Activated CD4-positive, alpha-beta T cell treated with anti-CD3 and anti-CD28 coated beads, Interleukin-2, Interleukin-4, amounts not matched to agents 100 ng/mL and 50 ng/mL, durations not matched to agents 16 hours and 8 hours (primary cell): Measurements from ENCODE around the gene AMBRA1.
A peak's percentile ranks its signal among the peaks of the same experiment; 100 is the strongest.

Source experiments
- DNase-seq: peaks from one replicate; pipeline ENCODE4 v3.0.0-alpha.2; 2020; ENCODE audit warnings: low spot score

The AMBRA1 gene

GRCh38 chr11:46570790-46571398 is 22.9 kb downstream of the AMBRA1 start:
- DNase-seq: no peak

GRCh38 chr11:46565232-46565840 is 28.5 kb downstream of the AMBRA1 start:
- DNase-seq: no peak

DNA sequence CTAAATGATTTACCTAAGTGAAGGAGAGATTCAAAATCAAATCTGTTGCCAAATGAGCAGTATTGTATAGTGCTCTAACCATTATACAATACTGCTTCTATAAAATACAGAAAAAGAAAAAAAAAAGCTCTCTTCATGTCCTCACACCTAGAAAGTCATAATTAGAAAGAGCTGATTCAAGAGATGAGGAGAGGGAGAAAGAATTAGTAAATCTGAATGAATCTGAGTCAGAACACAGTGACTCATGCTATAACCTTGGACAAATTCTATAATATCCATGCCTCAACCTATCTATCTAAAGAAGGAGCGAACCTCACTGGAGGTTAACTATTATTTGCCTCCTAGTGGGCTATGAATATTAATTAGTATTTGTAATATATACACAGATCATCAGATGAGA is 29.4 kb downstream of the AMBRA1 start:
- DNase-seq: peak; percentile 59

- no peak for DNase-seq
These were observed 31.3 kb downstream of the AMBRA1 start for GRCh38 chr11:46562527-46562926.

DNA sequence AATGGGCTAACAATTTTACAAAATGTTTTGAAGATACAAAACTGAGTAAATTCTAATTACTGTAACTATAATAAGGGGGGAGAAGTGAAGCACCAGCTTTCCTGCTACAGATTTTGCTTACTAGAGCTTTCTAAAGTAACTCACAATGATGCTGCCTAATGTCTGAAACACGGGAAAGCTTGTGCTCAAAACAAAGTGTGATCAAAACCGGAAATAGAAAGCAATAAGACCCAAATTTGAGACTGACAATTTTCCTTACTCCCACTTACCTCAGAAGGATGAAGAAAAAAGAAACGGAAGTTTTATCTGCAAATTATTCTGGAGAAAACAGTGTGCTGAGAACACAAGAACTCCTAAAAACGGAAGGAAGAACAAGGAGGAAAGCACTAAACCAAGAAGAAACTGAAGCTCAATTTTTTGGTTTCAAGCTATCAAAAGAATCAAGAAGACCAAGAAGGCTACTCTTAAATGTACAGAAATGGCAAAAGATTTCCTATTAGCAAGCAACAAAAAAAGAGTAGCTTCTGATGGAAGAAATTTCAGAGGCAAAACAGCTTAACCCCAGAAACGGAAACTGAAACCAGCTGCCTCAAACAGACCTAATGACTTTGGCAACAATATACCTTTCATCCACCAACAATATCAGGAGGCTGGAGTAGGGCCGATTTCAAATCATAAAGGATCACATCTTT is 33.4 kb downstream of the AMBRA1 start:
- peak; percentile 47 for DNase-seq

DNA sequence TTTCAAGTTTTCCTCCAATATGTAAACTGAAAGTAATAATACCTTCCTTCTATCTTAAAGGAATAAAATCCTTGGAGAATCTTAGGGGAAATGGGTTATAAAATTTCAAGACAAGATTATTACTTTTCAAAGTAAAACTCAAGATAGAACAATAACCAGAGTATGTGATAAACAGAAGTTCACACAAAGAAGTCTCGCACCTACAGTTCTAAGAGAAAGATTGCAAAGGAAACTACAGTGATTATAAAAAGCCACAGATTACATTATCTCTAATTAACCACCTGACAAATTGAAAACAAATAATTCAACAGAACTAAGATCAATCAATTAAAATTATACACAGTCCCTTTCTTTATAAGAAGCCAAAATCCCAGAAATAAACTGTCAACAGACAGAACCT is 34.0 kb downstream of the AMBRA1 start:
- no peak for DNase-seq

DNA sequence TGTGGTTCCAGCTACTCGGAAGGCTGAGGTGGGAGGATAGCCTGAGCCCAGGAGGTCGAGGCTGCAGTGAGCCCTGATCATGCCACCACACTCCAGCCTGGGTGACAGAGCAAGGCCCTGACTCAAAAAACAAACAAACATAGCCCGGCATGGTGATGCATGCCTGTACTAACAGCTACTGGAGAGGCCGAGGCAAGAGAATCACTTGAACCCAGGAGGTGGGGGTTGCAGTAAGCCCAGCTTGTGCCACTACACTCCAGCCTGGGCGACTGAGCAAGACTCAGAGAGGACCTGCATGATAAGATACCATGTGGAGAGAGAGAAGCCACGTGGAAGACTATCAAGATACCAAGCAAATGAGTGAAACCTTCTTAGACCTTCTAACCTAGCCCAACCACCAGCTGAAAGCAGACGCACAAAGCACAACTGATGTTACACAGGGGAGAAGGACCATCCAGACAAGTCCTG is 36.1 kb downstream of the AMBRA1 start:
- DNase-seq: no peak

DNA sequence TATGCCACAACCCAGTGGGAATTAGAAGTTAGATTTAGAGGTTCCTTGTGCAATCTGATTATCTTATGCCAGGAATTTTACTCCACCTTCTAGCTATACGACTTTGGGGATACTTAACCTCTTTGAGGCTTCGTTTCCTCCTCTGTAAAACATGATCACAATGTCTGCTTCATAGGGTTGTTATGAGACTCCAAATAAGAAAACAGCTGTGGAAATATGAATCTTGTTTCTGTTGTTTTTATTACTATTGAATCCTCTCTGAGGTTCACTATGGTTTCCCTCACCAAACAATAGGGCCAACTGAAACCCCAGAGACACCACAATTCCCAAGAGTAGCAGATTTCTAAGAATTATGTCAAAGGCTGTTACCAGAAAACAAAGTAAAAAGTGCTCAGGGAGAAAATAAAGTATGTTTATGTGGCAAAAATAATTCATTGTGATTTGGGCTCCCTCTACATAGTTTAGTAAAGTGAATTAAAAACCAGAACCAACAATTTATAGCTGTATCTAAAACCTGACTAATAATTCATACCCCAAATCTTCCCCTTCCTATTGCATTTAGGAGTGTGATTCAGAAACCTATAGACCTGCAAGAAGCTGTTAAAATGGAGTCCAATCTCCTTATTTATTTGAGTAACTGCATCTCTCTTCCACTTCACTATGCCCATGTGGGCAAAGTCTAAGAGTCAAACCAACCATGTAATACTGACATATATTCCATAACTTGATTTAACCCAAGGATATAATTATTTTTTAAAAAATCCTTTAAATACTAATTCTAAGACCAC is 38.4 kb downstream of the AMBRA1 start:
- DNase-seq: peak; percentile 38

DNA sequence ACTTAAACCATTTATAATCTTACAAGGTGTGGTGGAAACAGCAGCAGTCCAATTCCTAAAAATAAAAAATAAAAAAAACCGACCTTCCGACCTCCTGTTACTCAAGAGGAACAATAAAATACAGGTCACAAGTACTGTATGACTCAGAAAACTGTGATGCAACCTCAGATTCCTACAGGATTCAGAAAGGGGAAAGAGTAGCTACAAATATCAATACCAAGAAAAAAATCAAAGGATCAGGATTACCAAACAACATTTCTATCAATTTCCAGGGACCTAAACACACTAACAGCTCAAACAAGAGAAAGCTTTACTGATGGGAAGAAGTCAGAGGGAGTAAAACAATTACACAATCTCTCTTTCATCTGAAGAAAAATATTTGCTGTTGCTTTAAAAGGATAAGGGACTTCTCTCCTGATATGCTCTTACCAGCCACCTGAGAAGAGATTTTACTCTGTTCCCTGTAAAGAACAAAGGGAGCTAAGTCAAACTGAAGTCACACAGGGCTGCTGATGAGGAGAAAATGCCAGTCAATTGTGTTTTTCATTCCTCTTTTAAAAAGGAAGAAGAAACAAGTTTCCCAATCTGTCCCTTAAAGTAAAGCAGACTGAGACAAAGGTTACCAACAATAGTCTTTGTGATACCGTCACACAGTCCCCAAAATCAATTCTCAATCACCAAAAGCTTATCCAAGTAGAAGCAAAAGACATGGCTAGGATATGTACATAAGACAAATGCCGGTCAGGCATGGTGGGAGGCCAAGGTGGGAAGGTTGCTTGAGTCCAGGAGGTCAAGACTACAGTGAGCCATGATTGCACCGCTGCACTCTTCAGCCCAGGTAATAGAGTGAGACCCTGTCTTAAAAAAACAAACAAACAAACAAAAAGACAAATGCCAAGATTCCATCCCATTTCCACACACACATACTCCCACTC is 39.3 kb downstream of the AMBRA1 start:
- DNase-seq: no peak

DNA sequence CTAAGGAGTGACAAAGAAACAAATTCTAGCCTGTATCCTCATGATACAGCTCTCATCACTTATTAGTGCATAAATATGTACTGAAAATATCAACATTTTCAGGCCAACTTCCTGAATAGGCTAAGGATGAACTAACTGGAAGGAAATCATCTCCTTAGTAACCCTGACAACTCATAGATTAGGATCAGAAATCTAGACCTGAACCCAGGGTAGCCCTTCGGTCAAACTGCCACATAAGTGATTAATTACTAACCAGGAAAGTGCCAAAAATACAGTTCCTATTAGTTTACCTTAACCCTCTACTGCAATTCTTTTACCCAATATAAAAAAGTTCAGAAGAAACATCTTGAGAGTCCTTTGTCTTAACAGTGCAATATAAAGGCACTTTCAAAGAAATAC is 40.0 kb downstream of the AMBRA1 start:
- DNase-seq: no peak

GRCh38 chr11:46551261-46551660 is 42.6 kb downstream of the AMBRA1 start:
- DNase-seq: no peak

DNA sequence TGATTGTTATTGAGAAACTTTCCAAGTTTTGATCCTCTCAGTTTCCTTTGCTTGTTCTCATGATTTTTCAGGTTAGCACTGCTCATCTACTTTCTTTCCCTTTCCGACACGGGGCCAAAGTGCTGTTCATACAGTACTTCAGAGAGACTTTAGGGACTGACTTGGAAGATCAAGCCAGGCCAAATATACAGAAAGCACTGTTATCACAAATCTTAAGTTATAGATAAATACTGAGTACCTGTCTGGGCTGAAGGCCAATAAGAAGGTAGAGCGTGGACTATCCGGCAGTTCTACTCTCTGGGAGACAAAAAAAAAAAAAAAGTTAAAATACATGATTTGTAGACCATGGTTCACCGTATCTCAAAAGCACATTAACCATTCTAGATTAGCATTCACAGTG is 46.2 kb downstream of the AMBRA1 start:
- no peak for DNase-seq

- no peak for DNase-seq
These were observed 50.3 kb downstream of the AMBRA1 start for GRCh38 chr11:46543564-46543963.

GRCh38 chr11:46541593-46542371 is 52.0 kb downstream of the AMBRA1 start:
- no peak for DNase-seq

DNA sequence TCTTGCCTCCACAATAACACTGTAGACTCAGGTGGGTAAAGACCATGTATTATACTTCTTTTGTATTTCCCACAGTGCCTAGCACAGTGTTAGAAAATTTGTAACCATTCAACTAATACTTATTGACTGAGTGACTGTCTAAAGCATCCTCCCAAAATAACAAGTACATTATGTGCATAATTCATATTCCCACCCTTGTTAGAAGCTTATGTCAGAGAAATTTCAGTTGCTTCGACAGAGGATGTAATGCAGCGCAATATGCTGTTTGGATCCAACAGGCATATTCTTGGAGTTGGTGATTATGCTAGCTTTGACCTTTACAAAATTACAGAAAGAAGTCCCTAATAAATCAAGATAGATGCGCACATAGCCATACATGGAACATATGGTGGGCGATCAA is 53.0 kb downstream of the AMBRA1 start:
- no peak for DNase-seq

- peak; percentile 74 for DNase-seq
These were observed 56.1 kb downstream of the AMBRA1 start for GRCh38 chr11:46537537-46538295.

DNA sequence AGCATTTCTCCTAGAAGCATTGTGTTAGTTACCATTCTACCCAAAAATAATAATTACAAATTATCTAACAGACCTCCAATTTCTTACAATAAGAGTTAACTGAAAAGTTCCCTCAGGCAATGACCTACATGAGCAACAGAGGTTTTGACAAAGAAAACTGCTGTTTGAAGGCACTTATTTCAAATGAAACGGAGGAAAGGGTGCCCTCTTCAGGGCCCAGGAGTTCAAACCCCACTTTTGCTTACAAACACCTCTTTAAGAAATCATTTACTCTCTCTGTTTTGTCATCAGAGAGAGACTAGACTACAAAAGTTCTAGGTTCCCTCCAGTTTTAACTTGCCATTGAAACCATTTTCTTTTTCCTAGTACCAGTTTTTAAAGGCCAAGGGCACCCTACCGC is 56.7 kb downstream of the AMBRA1 start:
- no peak for DNase-seq

DNA sequence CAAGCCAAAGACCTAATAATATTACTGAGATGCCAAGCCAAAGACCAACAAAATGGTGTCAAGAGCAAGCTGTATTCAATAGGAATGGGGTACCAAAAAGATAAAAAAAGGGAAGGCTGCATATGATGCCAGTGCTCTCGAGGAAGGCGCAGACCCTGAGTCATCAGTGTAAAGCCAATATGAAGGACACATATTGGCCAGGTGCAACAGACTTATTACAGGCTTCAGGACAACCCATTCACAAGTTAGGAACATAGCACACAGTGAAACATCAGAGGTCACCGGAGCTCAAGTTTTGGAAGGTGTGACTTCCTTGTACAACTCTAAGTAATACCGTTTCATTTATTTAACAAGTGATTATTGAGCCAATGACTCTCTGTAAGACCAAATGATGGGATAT is 58.1 kb downstream of the AMBRA1 start:
- no peak for DNase-seq

DNA sequence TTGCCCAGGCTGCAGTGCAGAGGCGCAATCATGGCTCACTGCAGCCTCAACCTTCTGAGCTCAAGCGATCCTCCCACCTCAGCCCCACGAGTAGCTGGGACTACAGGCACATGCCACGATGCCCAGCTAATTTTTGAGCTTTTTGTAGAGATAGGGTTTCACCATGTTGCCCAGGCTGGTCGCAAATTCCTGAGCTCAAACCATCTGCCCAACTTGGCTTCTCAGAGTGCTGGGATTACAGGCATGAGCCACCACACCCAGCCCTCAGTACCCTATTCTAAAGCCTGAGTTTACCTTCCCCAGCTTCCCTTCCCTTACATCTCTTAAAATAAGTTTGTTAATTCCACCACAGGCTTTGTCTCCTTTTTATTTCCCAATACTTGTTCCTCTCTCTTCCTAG is 59.1 kb downstream of the AMBRA1 start:
- DNase-seq: no peak
